GM18517 (cell line): Measurements from ENCODE around the gene BNC1.
"Not testable (repeated sequence)": the region's sequence is repeated elsewhere in the genome, so short reads cannot be mapped to it uniquely, and the experiment has no call there.

Experiments
- ATAC-seq: cut with Tn5 transposase; IDR thresholded peaks from one replicate; pipeline ENCODE4 v1.9.1; 2021; ENCODE audit warnings: mild to moderate bottlenecking, moderate library complexity; ENCODE audit not compliant: unreplicated experiment

Gene BNC1

DNA sequence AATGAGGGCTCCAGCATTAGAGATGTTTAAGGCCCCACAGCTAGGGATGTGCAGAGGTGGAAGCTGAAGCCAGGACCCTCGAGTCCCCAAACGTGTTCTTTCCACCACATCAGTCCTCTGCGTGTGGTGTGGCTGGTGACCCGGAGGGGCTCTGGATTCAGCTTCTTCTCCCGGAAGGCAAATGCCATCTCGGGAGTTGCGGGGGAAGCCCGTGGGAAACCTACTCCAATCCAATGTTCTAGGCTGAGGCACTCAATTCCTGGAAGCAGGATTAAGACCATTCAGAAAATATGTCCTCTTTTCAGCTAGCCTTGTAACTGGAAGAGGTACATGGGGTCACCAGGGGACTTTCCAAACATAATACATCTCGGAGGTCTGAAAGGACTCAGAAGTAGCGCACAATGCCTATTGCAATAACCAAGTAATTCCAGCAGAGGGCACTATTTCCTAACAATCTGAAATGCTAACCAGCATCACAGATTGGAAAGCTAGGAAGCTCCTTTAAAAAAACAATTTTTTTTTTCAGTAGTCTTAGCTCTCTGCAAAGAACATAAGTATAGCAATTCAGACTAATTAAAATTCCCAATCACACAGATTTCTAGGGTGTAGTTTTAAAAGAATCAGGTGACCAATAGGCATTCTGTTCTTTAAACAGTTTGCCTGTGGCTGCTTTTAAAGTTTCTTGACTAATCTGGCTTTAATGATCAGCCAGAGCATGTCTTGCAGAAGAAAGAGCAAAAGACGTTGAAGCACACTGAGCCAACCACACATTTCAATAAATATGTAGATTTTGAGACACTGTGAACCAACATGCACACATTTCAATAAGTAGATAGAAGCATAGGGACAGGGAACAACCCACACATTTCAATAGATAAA lies 36.1 kb downstream of the BNC1 start:
- no peak for ATAC-seq

DNA sequence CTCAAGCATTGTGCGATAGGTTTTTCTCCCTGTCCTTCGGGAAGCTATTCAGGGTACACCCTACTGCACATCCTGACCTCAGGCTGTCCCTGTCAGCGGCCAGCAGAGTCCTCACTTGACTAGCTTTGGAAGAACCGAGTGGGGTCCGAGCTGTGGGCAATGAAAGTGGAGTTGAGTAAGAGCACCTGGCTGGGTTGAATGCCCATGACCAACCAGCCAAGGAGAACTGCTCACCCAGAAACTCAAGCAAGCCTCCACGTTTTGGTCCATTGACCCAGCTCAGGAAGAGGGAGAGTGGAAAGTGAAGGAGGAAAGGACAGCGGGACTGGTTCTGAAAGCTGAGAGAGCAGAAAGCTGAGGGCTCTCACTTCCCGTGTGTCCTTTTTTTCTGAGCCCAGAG lies 40.8 kb downstream of the BNC1 start:
- ATAC-seq, result no peak

DNA sequence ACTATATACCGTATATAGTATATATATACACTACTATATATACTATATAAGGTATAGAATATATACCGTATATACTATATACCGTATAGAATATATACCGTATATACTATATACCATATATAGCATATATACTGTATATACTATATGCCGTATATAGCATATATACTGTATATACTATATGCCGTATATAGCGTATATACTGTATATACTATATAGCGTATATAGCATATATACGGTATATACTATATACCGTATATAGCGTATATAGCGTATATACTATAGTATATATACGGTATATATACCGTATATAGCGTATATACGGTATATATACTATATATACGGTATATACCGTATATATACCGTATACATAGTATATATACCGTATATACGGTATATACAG lies 54.2 kb downstream of the BNC1 start:
- ATAC-seq, result no peak

DNA sequence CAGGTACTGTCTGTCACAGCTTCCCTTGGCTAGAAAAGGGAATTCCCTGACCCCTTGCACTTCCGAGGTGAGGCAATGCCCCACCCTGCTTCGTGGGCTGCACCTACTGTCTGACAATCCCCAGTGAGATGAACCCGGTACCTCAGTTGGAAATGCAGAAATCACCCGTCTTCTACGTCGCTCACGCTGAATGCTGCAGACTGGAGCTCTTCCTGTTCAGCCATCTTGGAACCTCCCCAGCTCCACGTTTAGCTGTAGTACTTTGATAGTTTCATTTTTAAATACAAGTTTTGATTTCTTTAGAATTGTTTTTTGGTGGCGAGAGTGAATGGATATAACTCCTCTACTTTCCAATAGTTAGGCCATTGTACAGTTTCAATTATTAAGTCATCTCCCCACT lies 59.0 kb downstream of the BNC1 start:
- no peak for ATAC-seq

DNA sequence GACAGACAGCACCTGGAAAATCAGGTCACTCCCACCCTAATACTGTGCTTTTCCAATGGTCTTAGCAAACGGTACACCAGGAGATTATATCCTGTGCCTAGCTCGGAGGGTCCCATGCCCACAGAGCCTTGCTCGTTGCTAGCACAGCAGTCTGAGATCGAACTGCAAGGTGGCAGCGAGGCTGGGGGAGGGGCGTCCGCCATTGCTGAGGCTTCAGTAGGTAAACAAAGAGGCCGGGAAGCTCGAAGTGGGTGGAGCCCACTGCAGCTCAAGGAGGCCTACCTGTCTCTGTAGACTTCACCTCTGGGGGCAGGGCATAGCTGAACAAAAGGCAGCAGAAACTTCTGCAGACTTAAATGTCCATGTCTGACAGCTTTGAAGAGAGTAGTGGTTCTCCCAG lies 62.7 kb downstream of the BNC1 start:
- ATAC-seq, result not testable (repeated sequence)

DNA sequence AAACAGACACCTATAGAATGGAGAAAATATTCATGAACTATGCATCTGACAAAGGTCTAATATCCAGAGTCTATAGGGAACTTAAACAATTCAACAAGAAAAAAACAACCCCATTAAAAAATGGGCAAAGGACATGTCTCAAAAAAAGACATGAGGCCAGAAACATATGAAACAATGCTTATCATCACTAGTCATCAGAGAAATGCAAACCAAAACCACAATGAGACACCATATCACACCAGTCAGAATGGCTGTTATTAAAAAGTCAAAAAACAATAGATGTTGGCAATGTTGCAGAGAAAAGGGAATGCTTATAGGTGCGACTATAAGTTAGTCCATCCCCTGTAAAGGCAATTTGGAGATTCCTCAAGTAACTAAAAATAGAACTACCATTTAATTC lies 65.4 kb downstream of the BNC1 start:
- ATAC-seq, result no peak

DNA sequence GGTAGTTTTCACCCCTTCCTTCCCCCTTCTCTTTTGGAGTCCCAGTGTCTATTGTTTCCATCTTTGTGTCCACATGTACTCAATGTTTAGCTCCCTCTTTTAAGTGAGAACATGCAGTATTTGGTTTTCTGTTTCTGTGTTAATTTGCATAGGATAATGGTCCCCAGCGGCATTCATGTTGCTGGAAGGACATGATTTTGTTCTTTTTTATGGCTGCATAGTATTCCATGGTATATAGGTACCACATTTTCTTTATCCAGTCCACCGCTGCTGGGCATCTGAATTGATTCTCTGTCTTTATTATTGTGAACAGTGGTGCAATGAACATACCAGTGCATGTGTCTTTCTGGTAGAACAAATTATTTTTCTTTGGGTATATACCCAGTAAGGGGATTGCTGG lies 69.2 kb downstream of the BNC1 start:
- no peak for ATAC-seq

DNA sequence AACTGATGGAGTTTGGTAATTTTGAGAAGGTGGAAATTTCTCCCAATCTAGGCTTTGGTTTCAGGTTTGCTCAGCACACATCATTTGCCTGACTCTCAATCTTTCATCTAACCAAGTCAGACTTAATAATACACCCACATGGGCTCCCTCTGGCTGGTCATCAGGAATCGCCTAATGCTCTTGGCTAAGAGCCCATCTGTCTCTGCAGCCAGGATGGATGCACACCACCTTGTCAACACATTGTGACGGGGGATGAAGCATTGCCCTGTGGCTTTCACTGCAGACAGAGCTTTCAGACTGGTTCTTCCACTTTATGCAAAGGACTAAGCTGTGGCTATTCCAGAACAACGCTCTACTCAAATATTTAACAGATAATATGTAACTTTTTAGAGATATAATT lies 73.8 kb downstream of the BNC1 start:
- no peak for ATAC-seq

DNA sequence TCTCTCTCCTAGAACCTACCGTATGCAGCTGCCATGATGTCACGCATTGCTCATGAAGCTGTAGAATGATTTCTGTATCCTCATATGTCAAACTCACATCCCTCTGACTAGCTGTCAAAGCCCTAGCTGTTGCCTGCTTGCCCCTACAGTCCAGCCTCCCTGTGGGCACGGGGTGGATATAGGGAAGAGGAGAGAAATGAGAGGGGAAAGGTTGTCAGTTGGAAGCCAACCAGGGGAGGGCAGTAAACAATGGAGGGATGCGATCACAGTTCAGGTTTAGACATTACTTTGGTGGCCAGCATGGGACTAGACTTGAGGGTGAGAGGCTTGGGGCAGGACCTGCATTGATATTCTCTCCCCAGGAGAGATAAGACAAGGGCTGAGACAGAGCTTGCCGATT lies 75.1 kb downstream of the BNC1 start:
- no peak for ATAC-seq

DNA sequence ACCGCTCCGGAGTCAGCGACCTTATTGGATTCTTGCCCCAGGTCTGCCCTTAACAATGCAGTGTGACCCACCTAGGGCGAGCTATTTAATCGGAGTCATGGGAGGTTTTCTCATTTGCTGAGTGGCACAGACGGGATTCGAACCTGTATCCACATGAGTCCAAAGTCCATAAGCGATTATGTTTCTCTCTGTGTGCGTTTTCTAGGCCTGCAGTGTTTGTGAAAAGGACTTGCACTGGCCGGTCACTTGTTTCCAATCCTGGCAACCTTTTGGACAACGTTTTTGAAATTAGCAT lies 76.2 kb downstream of the BNC1 start:
- no peak for ATAC-seq

DNA sequence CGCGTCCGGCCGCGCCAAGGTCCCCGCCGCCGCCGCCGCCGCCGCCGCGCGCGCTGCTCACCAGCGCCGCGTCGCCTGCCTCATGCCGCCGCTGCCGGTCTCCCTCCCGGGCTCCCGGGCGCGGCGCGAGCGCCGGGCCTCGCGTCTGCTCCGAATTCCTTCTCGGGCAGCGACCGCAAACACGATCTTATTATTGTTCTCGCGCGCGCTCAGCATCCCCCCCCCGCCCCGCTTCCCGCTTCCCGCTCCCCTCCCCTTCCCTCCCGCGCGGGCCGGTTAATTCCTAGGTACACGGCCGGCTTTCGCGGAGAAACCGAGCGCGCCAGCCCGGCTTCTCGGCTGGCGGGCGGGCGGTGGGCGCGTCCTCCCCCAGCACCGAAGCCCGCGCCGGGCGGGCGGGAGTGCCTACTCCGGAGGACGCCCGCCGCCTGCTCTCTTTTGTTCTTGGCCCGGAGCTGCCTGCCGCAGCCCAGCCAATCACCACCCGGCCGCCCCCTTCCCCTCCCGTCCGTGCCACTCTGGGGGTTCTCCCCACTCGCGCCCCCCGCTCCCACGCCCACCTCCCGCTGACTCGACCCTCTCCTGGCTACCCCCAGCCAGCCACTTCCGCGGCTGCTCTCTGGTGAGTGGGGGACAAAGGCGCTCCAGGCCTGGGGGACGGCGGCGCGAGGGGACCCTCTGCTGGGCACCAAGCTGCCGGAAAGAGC lies 76.7 kb downstream of the BNC1 start, which contains the start of gene HDGFL3:
TSS of gene HDGFL3 (minus strand) at position 164 of the 707 bp plus-strand sequence. CDS start 409 bp downstream, outside the sequence.
- ATAC-seq, result no peak

DNA sequence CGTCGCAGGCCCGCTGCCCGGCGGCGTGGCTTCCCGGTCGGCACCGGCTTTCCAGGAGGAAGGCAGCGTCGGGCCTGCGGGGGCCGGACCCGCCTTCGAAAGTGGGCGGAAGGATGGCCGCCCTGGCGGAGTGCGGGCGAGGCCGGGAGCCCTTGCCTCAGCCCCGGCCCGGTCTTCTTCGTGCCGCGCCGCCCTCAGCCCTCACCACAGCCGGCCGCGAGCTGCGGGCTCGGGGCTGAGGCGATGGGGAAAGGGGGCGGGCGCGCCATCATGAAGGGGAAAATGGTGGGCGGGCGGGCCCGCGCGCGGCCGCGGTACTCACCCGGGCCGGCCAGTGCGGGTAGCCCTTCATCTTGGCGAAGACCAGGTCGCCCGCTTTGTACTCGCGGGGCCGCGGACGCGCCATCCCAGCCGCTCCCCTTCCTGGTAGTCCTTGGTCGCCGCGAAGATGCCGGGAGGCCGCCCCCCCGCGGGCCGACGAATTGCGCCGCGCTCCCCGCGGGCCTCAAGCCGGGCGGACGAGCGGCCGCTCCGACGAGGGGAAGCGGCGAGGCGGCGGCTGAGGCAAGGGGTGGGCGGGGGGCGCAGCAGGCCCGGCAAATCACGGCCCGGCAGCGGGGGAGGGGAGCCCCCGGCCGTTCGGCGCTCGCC lies 77.3 kb downstream of the BNC1 start:
- no peak for ATAC-seq

DNA sequence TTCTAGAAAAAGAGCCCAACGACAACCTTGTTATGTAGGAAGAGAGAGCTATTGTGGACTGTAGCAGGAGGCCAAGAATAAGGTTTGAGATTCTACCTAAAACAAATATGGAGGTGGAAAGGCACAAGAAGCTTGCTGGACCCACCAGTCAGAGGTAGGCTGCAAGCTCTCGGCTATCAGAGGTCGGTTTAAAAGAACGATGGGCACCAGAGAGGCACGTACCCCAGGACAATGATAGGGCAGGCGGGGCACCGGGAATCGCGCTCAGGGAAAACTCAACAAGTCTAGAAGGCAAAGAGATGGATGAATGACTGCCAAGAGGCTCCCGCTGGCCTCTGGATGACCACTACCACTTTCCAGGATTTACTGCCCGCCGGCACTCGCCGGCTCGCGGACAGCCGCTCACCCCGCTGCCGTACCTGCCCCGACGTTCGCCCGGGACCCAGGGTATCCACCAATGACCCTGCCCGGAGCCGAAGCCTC lies 77.9 kb downstream of the BNC1 start:
- no peak for ATAC-seq
